HepG2 (cell line): ENCODE measurements around the gene COX6A2. TPM values are rescaled to one million over a fixed set of nuclear protein-coding genes. Genes with fewer than 3 reads are reported as not detected.

Source experiments
- ARID2 ChIP-seq: sonication (generic); formaldehyde crosslinking; IDR thresholded peaks from 2 replicates; pipeline ENCODE4 v1.8.1; 2022; ENCODE audit warnings: mild to moderate bottlenecking, missing genetic modification reagents, borderline replicate concordance
- ARNTL ChIP-seq: sonication (generic); formaldehyde crosslinking; IDR thresholded peaks from 2 replicates; pipeline ENCODE4 v1.4.0; 2020; ENCODE audit warnings: mild to moderate bottlenecking, missing genetic modification reagents
- DBP ChIP-seq: sonication (generic); formaldehyde crosslinking; IDR thresholded peaks from 2 replicates; pipeline ENCODE4 v1.4.0; 2020; ENCODE audit warnings: missing genetic modification reagents; ENCODE audit errors: not compliant biosample characterization
- DR1 ChIP-seq: sonication (generic); formaldehyde crosslinking; IDR thresholded peaks from 2 replicates; pipeline ENCODE4 v1.8.0; 2021; ENCODE audit warnings: mild to moderate bottlenecking, missing genetic modification reagents, inconsistent platforms
- ESRRA ChIP-seq: sonication (generic); formaldehyde crosslinking; IDR thresholded peaks from 2 replicates; pipeline ENCODE4 v1.5.1; 2020; ENCODE audit warnings: mild to moderate bottlenecking, low read depth, missing genetic modification reagents
- HMGXB4 ChIP-seq, 2 experiments: sonication (generic) in 1 of 2; formaldehyde crosslinking in 1 of 2; IDR thresholded peaks; 2 replicates each; pipeline versions ENCODE4 v1.4.0 to v1.6.1; 2018 to 2020; ENCODE audit warnings: missing genetic modification reagents in 2 of 2, borderline replicate concordance in 1 of 2, low read depth in 1 of 2, mild to moderate bottlenecking in 1 of 2, missing biosample characterization in 1 of 2
- MAF1 ChIP-seq: sonication (generic); formaldehyde crosslinking; IDR thresholded peaks from 2 replicates; pipeline ENCODE4 v1.5.0; 2020; ENCODE audit warnings: missing genetic modification reagents, borderline replicate concordance
- MATR3 ChIP-seq: sonication (generic); formaldehyde crosslinking; IDR thresholded peaks from 2 replicates; pipeline ENCODE4 v1.4.0; 2020; ENCODE audit warnings: missing genetic modification reagents
- NR2F6 ChIP-seq, 2 experiments: IDR thresholded peaks; 2 replicates each; pipeline ENCODE4 v1.6.1; 2016; ENCODE audit warnings: antibody characterized with exemption in 1 of 2, mild to moderate bottlenecking in 1 of 2
- PAX8 ChIP-seq: sonication (generic); formaldehyde crosslinking; IDR thresholded peaks from 2 replicates; pipeline ENCODE4 v1.8.0; 2022; ENCODE audit warnings: mild to moderate bottlenecking, missing genetic modification reagents, borderline replicate concordance
- PLRG1 ChIP-seq: fragments of 450-650 bp; conservative IDR thresholded peaks from 2 replicates; pipeline ENCODE4 v1.6.1; 2016
- RFX3 ChIP-seq: IDR thresholded peaks from 2 replicates; pipeline ENCODE4 v1.6.1; 2016; ENCODE audit warnings: missing biosample characterization, missing genetic modification reagents
- SOX6 ChIP-seq, 2 experiments: fragments of 450-650 bp in 1 of 2; sonication (generic) in 1 of 2; formaldehyde crosslinking in 1 of 2; IDR thresholded peaks; 2 replicates each; pipeline versions ENCODE4 v1.4.0 to v1.6.1; 2017 to 2020; ENCODE audit warnings: antibody characterized with exemption in 1 of 2, mild to moderate bottlenecking in 1 of 2, missing genetic modification reagents in 1 of 2
- STAG1 ChIP-seq: sonication (generic); formaldehyde crosslinking; IDR thresholded peaks from 2 replicates; pipeline ENCODE4 v1.4.0; 2020; ENCODE audit warnings: missing genetic modification reagents
- XBP1 ChIP-seq: sonication (generic); formaldehyde crosslinking; IDR thresholded peaks from 2 replicates; pipeline ENCODE4 v1.5.0; 2020; ENCODE audit warnings: missing genetic modification reagents
- ZNF121 ChIP-seq: sonication (generic); formaldehyde crosslinking; IDR thresholded peaks from 2 replicates; pipeline ENCODE4 v1.5.0; 2020; ENCODE audit warnings: mild to moderate bottlenecking, missing genetic modification reagents
- ZNF281 ChIP-seq: sonication (generic); formaldehyde crosslinking; IDR thresholded peaks from 2 replicates; pipeline ENCODE4 v1.4.0; 2020; ENCODE audit warnings: missing genetic modification reagents, borderline replicate concordance
- ZNF367 ChIP-seq: sonication (generic); formaldehyde crosslinking; IDR thresholded peaks from 2 replicates; pipeline ENCODE4 v1.4.0; 2020; ENCODE audit warnings: missing genetic modification reagents, borderline replicate concordance
- ZNF496 ChIP-seq: sonication (generic); formaldehyde crosslinking; IDR thresholded peaks from 2 replicates; pipeline ENCODE4 v1.8.1; 2023; ENCODE audit warnings: mild to moderate bottlenecking, moderate library complexity, missing genetic modification reagents; ENCODE audit not compliant: insufficient replicate concordance
- ZNF747 ChIP-seq: sonication (generic); formaldehyde crosslinking; IDR thresholded peaks from 2 replicates; pipeline ENCODE4 v1.8.1; 2023; ENCODE audit warnings: missing genetic modification reagents, mild to moderate bottlenecking, borderline replicate concordance
- ZNF770 ChIP-seq: sonication (generic); formaldehyde crosslinking; IDR thresholded peaks from 2 replicates; pipeline ENCODE4 v1.5.0; 2020; ENCODE audit warnings: mild to moderate bottlenecking, missing genetic modification reagents
- ZSCAN9 ChIP-seq: IDR thresholded peaks from 2 replicates; pipeline ENCODE4 v1.6.1; 2016; ENCODE audit warnings: borderline replicate concordance
- polyA plus RNA-seq, 8 experiments: library from polyadenylated mRNA; depleted of rRNA in 3 of 8; stranded (reverse) in 7 of 8; unstranded in 1 of 8; fragments of >200 nt; fragmentation: Illumina TruSeq in 4 of 8; extraction: Trizol in 4 of 8; gene quantifications; 2 replicates each; pipeline versions ENCODE4 v1.2.1 to v1.2.3, GENCODE V29; 2011 to 2016; ENCODE audit warnings: low read depth in 4 of 8, missing spikeins in 1 of 8, mixed read lengths in 1 of 8; ENCODE audit not compliant: insufficient read depth in 1 of 8
- total RNA-seq, 5 experiments: library from RNA; depleted of rRNA; stranded (reverse); fragments of >200 nt; fragmentation: Illumina TruSeq; extraction: Trizol; gene quantifications; 2 replicates each; pipeline ENCODE4 v1.2.3, GENCODE V29; 2016; ENCODE audit warnings: low read depth in 1 of 5

The COX6A2 gene
- total and polyA plus RNA-seq, 2 of the 13 experiments (the other 11 are each of a cell fraction or from before 2014, with no cell fraction given) = not detected

DNA sequence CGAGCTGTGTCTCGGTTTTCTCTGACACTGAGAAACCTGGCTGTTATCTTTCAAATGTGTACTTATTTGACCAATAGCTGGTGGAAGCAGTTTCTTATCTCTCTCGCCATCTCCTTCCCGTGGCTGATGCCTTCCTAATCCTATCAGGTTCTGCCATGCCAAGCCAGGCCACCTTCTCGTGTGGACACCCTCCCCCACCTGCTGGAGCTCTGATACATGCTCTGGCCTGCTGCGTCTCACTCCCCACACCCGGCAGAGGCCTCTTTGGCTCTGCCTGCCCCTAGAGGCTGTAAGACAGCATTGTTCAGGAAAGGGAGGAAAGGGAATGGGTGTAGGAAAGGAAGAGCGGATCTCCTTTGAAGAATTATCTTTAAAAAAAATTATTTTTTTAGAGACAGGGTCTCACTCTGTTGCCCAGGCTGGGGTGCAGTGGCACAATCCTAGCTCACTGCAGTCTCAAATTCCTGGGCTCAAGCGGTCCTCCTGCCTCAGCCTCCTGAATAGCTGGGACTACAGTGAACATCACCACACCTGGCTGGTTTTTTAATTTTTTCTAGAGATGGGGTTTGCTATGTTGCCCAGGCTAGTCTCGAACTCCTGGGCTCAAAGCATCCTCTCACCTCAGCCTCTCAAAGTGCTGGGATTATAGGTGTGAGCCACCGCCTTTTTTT lies 23.7 kb upstream of the COX6A2 start (continued):
- TF ChIP-seq HMGXB4 (CRISPR knock-in tag; IDR thresholded peaks at IDR 0.05; ENCODE audit: borderline replicate concordance in 1 of 2, low read depth in 1 of 2) (peak; percentile 50 to 86; a peak in 3 of 4 replicates), ZNF496 (no peak), PAX8 (CRISPR knock-in tag) (no peak), ARNTL (no peak), PLRG1 (no peak), NR2F6 (IDR thresholded peaks at IDR 0.05) (0 out of 2 replicates have a peak, but pooled peaks have one; percentile 5), NR2F6 (CRISPR knock-in tag; IDR thresholded peaks at IDR 0.05) (peak; percentile 42; the same call in 1 of the 2 replicates), ZSCAN9 (CRISPR knock-in tag) (peak; percentile 81), ESRRA (no peak), ZNF747 (CRISPR knock-in tag) (no peak), ZNF770 (CRISPR knock-in tag) (peak; percentile 74), STAG1 (peak; percentile 67), ZNF281 (peak; percentile 97), ZNF121 (CRISPR knock-in tag) (no peak), DR1 (CRISPR knock-in tag) (no peak), ARID2 (CRISPR knock-in tag) (no peak), RFX3 (CRISPR knock-in tag) (no peak), DBP (CRISPR knock-in tag) (no peak), MATR3 (CRISPR knock-in tag) (no peak), XBP1 (CRISPR knock-in tag) (no peak), ZNF367 (CRISPR knock-in tag) (no peak), MAF1 (CRISPR knock-in tag) (no peak), SOX6 (IDR thresholded peaks at IDR 0.05) (no peak), SOX6 (CRISPR knock-in tag; IDR thresholded peaks at IDR 0.05) (no peak)
